Activated CD8-positive, alpha-beta memory T cell treated with anti-CD3 and anti-CD28 coated beads for 36 hours (primary cell): ENCODE data around the gene RBBP8NL. TPM values are rescaled to one million over a fixed set of nuclear protein-coding genes. Genes with fewer than 3 reads are reported as not detected.

ENCODE experiments used
- CTCF ChIA-PET: fragments of 350-600 bp; sonication (Branson Sonifier 250); formaldehyde crosslinking; loops from one replicate; lab custom pipeline; 2021; ENCODE audit warnings: antibody characterized with exemption; lab: Charles Lee
- POLR2A ChIA-PET: fragments of 350-600 bp; sonication (Branson Sonifier 250); formaldehyde crosslinking; loops from one replicate; lab custom pipeline; 2021; ENCODE audit warnings: antibody characterized with exemption; lab: Charles Lee
- total RNA-seq, 2 experiments: library from RNA; stranded (reverse); gene quantifications; one replicate each; pipeline ENCODE4 v1.2.3, GENCODE V29; 2021

The RBBP8NL gene
- total RNA-seq, 2 experiments from 2014 or later: not detected

- ChIA-PET CTCF (no interaction called here), POLR2A (no interaction called here)
Observed at GRCh38 chr20:62370807-62371587, 56.3 kb downstream of the RBBP8NL start.

GRCh38 chr20:62370115-62370806, 57.1 kb downstream of the RBBP8NL start:
- POLR2A ChIA-PET: no interaction called here
- CTCF ChIA-PET: interaction anchor here (1.0 to 1.4 kb wide), 2 partner anchors 16 to 106 kb away, joined by 3 to 5 read pairs; partner anchors contain the start of gene RPS21

GRCh38 chr20:62369815-62370114, 57.6 kb downstream of the RBBP8NL start:
- CTCF ChIA-PET: interaction anchor here (1.0 to 1.4 kb wide), 2 partner anchors 16 to 106 kb away, joined by 3 to 5 read pairs; partner anchors contain the start of gene RPS21
- POLR2A ChIA-PET: no interaction called here

- ChIA-PET POLR2A (interaction anchor here (0.7 kb wide), 1 partner anchor 18 kb away, joined by 3 read pairs; the partner anchor contains the start of gene RPS21), CTCF (interaction anchor here (1.0 to 2.1 kb wide), 4 partner anchors 13 to 105 kb away, joined by 3 to 14 read pairs (median 4); partner anchors contain the start of gene RPS21)
Observed at GRCh38 chr20:62368976-62369814, 58.1 kb downstream of the RBBP8NL start.

GRCh38 chr20:62368392-62368975, 58.9 kb downstream of the RBBP8NL start:
- POLR2A ChIA-PET: interaction anchor here (0.7 kb wide), 1 partner anchor 18 kb away, joined by 3 read pairs; the partner anchor contains the start of gene RPS21
- CTCF ChIA-PET: interaction anchor here (0.6 to 2.1 kb wide), 4 partner anchors 13 to 171 kb away, joined by 3 to 14 read pairs (median 4); partner anchors contain the start of gene RPS21

GRCh38 chr20:62367633-62368391, 59.5 kb downstream of the RBBP8NL start:
- ChIA-PET POLR2A (no interaction called here), CTCF (interaction anchor here (0.6 to 2.1 kb wide), 2 partner anchors 14 to 170 kb away, joined by 3 to 14 read pairs; no protein-coding TSS in a partner anchor)

- POLR2A ChIA-PET: no interaction called here
- CTCF ChIA-PET: interaction anchor here (2.1 kb wide), 1 partner anchor 15 kb away, joined by 14 read pairs; no protein-coding TSS in a partner anchor
Observed at GRCh38 chr20:62367136-62367632, 60.2 kb downstream of the RBBP8NL start, which contains the start of gene LAMA5. LAMA5 (minus strand) TSS chr20:62367312; CDS start chr20:62367245, 67 bp downstream.

- ChIA-PET CTCF (no interaction called here), POLR2A (no interaction called here)
Observed at GRCh38 chr20:62366370-62367135, 60.8 kb downstream of the RBBP8NL start.

GRCh38 chr20:62365814-62366369, 61.4 kb downstream of the RBBP8NL start:
- POLR2A ChIA-PET: no interaction called here
- CTCF ChIA-PET: interaction anchor here (0.7 to 1.6 kb wide), 2 partner anchors 17 to 64 kb away, joined by 3 to 5 read pairs; partner anchors contain the start of gene ADRM1

- CTCF ChIA-PET: interaction anchor here (0.7 to 1.6 kb wide), 2 partner anchors 18 to 63 kb away, joined by 3 to 5 read pairs; partner anchors contain the start of gene ADRM1
- POLR2A ChIA-PET: no interaction called here
Observed at GRCh38 chr20:62364911-62365736, 62.2 kb downstream of the RBBP8NL start.

- CTCF ChIA-PET: interaction anchor here (1.6 kb wide), 1 partner anchor 19 kb away, joined by 5 read pairs; no protein-coding TSS in a partner anchor
- POLR2A ChIA-PET: no interaction called here
Observed at GRCh38 chr20:62363920-62364851, 63.2 kb downstream of the RBBP8NL start.

GRCh38 chr20:62362991-62363919, 64.1 kb downstream of the RBBP8NL start:
- CTCF ChIA-PET: no interaction called here

GRCh38 chr20:62362590-62362940, 64.8 kb downstream of the RBBP8NL start:
- CTCF ChIA-PET: no interaction called here
- POLR2A ChIA-PET: no interaction called here

More at GRCh38 chr20:62362991-62363919, 64.1 kb downstream of the RBBP8NL start:
- POLR2A ChIA-PET: no interaction called here
